GM12892 (cell line): ENCODE measurements around the gene MACROD2.
A peak's percentile ranks its signal among the peaks of the same experiment; 100 is the strongest.
"Not testable (repeated sequence)": the region's sequence is repeated elsewhere in the genome, so short reads cannot be mapped to it uniquely, and the experiment has no call there.

ENCODE experiments used
- DNase-seq: peaks from one replicate; pipeline ENCODE4 v3.0.0; 2011; ENCODE audit not compliant: insufficient read length
- FAIRE-seq: peaks from 2 replicates; lab custom pipeline; 2011; peaks lifted over from hg19 to GRCh38; lab: Jason Lieb, UNC
- POLR2A ChIP-seq: IDR thresholded peaks from 2 replicates; pipeline ENCODE4 v1.6.1; 2011; ENCODE audit warnings: low read depth, low read length, control low read depth
- POLR2AphosphoS5 ChIP-seq: IDR thresholded peaks from 2 replicates; pipeline ENCODE4 v1.6.1; 2011; ENCODE audit warnings: low read depth, low read length, control low read depth
- TAF1 ChIP-seq: IDR thresholded peaks from 2 replicates; pipeline ENCODE4 v1.6.1; 2011; ENCODE audit warnings: low read depth, mild to moderate bottlenecking, control low read depth, low read length, borderline replicate concordance

MACROD2 gene

GRCh38 chr20:15187612-15188011 is 1192.3 kb downstream of the MACROD2 start:
- FAIRE-seq (no peak), DNase-seq (no peak)
- TF ChIP-seq TAF1 (no peak), POLR2A (no peak), POLR2AphosphoS5 (no peak)

GRCh38 chr20:15188415-15188814 is 1193.1 kb downstream of the MACROD2 start:
- TF ChIP-seq POLR2A (no peak), TAF1 (no peak), POLR2AphosphoS5 (no peak)
- no peak for FAIRE-seq
- DNase-seq: no peak

GRCh38 chr20:15191082-15191723 is 1195.9 kb downstream of the MACROD2 start:
- FAIRE-seq: no peak
- no peak for TF ChIP-seq TAF1
- TF ChIP-seq POLR2A: no peak
- TF ChIP-seq POLR2AphosphoS5: no peak
- DNase-seq: no peak

- no peak for FAIRE-seq
- TF ChIP-seq POLR2A: no peak
- no peak for DNase-seq
Observed at GRCh38 chr20:15195378-15195777, 1200.1 kb downstream of the MACROD2 start.

- FAIRE-seq: no peak
- no peak for DNase-seq
- TF ChIP-seq POLR2AphosphoS5 (no peak), TAF1 (no peak), POLR2A (no peak)
Observed at GRCh38 chr20:15196547-15197255, 1201.4 kb downstream of the MACROD2 start.

GRCh38 chr20:15198017-15198416 is 1202.7 kb downstream of the MACROD2 start:
- not testable (repeated sequence) for FAIRE-seq, DNase-seq

GRCh38 chr20:15199698-15200097 is 1204.4 kb downstream of the MACROD2 start:
- FAIRE-seq (peak; percentile 51), DNase-seq (no peak)
- TF ChIP-seq TAF1 (no peak), POLR2A (no peak)

GRCh38 chr20:15200147-15200565 is 1204.8 kb downstream of the MACROD2 start:
- no peak for DNase-seq
- FAIRE-seq: no peak
- TF ChIP-seq POLR2A: no peak
- TF ChIP-seq POLR2AphosphoS5: no peak
- no peak for TF ChIP-seq TAF1

- FAIRE-seq (no peak), DNase-seq (no peak)
- no peak for TF ChIP-seq POLR2A
Observed at GRCh38 chr20:15201602-15202001, 1206.3 kb downstream of the MACROD2 start.

GRCh38 chr20:15204234-15204633 is 1208.9 kb downstream of the MACROD2 start:
- DNase-seq (no peak), FAIRE-seq (no peak)
- TF ChIP-seq POLR2A: no peak
- no peak for TF ChIP-seq TAF1
- no peak for TF ChIP-seq POLR2AphosphoS5

GRCh38 chr20:15205028-15205427 is 1209.7 kb downstream of the MACROD2 start:
- no peak for DNase-seq
- TF ChIP-seq POLR2A: no peak
- TF ChIP-seq TAF1: no peak
- no peak for TF ChIP-seq POLR2AphosphoS5
- FAIRE-seq: no peak

- TF ChIP-seq POLR2A (no peak), TAF1 (no peak), POLR2AphosphoS5 (no peak)
- FAIRE-seq: no peak
- DNase-seq: no peak
Observed at GRCh38 chr20:15205719-15206118, 1210.4 kb downstream of the MACROD2 start.

GRCh38 chr20:15209537-15209936 is 1214.2 kb downstream of the MACROD2 start:
- TF ChIP-seq POLR2AphosphoS5 (no peak), POLR2A (no peak), TAF1 (no peak)
- DNase-seq (no peak), FAIRE-seq (no peak)

- TF ChIP-seq POLR2AphosphoS5: no peak
- TF ChIP-seq TAF1: no peak
- no peak for TF ChIP-seq POLR2A
- DNase-seq: no peak
- no peak for FAIRE-seq
Observed at GRCh38 chr20:15214051-15214450, 1218.7 kb downstream of the MACROD2 start.
